Measurements from ENCODE around the gene TES.

The TES gene

DNA sequence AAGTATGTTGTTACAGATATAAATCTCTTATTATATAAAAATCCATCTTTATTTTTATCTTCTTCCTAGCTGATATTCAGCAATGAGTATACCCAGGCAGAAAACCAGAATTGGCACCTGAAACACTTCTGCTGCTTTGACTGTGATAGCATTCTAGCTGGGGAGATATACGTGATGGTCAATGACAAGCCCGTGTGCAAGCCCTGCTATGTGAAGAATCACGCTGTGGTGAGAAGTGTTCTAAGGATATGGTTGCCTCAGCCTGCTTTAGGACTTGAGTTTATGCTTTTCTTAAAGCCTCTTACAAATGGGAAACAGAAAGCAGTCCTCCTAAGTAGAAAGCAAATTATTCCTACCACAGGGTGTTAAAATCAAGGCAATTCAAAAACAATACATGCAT, 41.9 kb downstream of the TES start:
- Histone ChIP-seq H3K36me3 (ENCODE audit: control insufficient read depth, low read depth, low read length) (no peaks in the 10 kb centered on the region), H3K9ac (ENCODE audit: low read length) (no peak overlapping the region), H3K27me3 (ENCODE audit: control insufficient read depth, insufficient read depth, low read length) (no peaks in the 10 kb centered on the region), H3K27ac (ENCODE audit: low read length) (no peak overlapping the region), H3K9me3 (ENCODE audit: control insufficient read depth, low read depth, low read length) (no peaks in the 10 kb centered on the region), H3K4me3 (ENCODE audit: low read length) (no peak overlapping the region), H3K4me1 (ENCODE audit: control insufficient read depth, low read depth, low read length) (peaks cover 8% of the 10 kb centered on the region)

DNA sequence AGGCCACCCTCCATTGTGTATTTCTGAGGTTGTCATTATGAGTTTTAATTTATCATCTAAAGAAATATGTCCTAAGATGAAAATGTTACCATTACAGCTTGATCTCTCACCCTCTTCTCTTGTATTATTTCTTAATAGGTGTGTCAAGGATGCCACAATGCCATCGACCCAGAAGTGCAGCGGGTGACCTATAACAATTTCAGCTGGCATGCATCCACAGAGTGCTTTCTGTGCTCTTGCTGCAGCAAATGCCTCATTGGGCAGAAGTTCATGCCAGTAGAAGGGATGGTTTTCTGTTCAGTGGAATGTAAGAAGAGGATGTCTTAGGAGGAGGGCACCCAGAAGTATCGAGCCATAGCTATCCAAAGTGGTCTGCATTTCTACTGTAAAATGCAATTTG, 46.8 kb downstream of the TES start:
- H3K9ac ChIP-seq (ENCODE audit: low read length): no peak overlapping the region
- no peaks in the 10 kb centered on the region for H3K9me3 ChIP-seq (ENCODE audit: control insufficient read depth, low read depth, low read length)
- H3K27me3 ChIP-seq (ENCODE audit: control insufficient read depth, insufficient read depth, low read length): no peaks in the 10 kb centered on the region
- no peak overlapping the region for H3K4me3 ChIP-seq (ENCODE audit: low read length)
- H3K27ac ChIP-seq (ENCODE audit: low read length): no peak overlapping the region
- no peaks in the 10 kb centered on the region for H3K36me3 ChIP-seq (ENCODE audit: control insufficient read depth, low read depth, low read length)
- peaks cover 8% of the 10 kb centered on the region for H3K4me1 ChIP-seq (ENCODE audit: control insufficient read depth, low read depth, low read length)

DNA sequence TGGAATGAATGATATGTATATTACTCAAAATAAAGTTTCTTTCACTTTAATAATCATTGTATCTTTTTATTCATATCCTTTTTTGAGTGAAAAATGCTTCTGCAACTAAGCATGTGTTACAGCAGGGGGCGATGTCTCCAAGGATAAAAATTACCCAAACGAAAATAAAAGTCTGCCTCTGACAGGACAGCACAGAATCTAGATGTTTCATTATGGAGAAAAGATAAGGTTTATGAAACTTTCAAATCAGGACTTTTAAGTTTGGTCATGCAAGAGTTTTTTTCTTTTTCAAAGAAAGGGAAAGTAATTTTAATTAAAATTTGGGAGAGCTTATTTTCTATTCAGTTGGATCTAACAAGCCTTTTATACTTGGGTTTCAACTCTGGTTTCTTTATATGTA, 48.4 kb downstream of the TES start:
- Histone ChIP-seq H3K9me3 (ENCODE audit: control insufficient read depth, low read depth, low read length) (no peaks in the 10 kb centered on the region), H3K27ac (ENCODE audit: low read length) (no peak overlapping the region), H3K4me1 (ENCODE audit: control insufficient read depth, low read depth, low read length) (no peaks in the 10 kb centered on the region), H3K27me3 (ENCODE audit: control insufficient read depth, insufficient read depth, low read length) (no peaks in the 10 kb centered on the region), H3K4me3 (ENCODE audit: low read length) (no peak overlapping the region), H3K9ac (ENCODE audit: low read length) (no peak overlapping the region), H3K36me3 (ENCODE audit: control insufficient read depth, low read depth, low read length) (no peaks in the 10 kb centered on the region)

DNA sequence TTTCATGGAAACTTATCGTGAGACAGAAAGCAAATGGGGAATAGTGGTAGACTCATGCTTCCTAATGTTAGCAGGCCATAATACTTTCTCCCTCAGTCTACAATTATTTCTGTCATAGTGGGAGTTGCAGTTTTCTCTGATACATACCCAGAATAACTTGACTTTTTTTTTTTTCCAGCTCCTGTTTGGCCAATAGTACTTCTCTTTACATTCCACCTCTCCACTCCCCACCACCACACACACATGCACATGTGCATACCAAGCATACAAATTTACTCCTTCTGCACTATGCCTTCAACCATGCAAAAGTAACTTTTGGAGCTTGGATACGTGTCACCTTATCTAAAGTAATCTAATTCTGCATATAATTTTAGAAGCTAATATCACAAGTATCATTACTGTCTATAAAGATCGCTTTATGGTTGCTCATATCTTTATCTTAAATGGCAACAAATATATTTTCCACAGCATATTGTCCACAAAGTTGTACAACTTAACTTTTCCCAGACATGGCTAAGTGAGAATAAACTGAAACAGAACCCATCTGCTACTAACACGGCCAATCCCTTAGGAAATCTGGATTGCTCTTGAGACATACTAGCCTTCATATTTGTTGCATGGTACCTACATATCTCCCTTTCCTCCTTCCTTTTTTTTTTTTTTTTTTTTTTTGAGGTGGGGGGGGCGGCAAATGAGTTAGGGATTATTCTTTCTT, 49.0 kb downstream of the TES start:
- no peaks in the 10 kb centered on the region for H3K36me3 ChIP-seq (ENCODE audit: control insufficient read depth, low read depth, low read length)
- no peaks in the 10 kb centered on the region for H3K9me3 ChIP-seq (ENCODE audit: control insufficient read depth, low read depth, low read length)
- H3K27me3 ChIP-seq (ENCODE audit: control insufficient read depth, insufficient read depth, low read length): no peaks in the 10 kb centered on the region
- H3K4me1 ChIP-seq (ENCODE audit: control insufficient read depth, low read depth, low read length): no peaks in the 10 kb centered on the region
- H3K27ac ChIP-seq (ENCODE audit: low read length): no peak overlapping the region
- no peak overlapping the region for H3K4me3 ChIP-seq (ENCODE audit: low read length)
- no peak overlapping the region for H3K9ac ChIP-seq (ENCODE audit: low read length)

DNA sequence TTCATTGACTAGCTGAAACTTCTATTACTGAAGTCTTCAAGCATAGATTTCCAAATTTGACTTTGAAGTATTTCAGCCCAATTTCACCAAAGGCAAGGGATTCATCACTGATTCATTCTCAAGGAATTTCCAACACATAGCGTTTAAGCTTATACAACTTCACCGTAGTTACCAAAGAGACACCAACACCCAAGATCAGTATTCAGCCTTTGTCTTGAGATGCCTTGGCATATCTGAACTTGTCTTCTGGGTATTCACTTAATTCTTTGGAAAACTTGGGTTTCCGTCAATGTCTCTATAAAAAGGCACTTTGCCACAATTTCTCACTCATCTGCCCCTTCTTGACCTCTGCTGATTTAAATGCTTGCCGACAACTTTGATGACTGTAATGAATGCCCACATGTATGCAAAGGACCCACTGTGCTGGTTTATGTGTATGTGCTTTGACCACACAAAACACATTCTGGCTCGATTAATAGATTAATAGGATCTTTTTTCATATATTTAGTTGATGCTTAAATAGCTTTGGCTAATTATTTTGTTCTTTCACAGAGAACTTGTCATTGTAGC, 49.6 kb downstream of the TES start:
- no peaks in the 10 kb centered on the region for H3K9me3 ChIP-seq (ENCODE audit: control insufficient read depth, low read depth, low read length)
- no peaks in the 10 kb centered on the region for H3K36me3 ChIP-seq (ENCODE audit: control insufficient read depth, low read depth, low read length)
- no peaks in the 10 kb centered on the region for H3K27me3 ChIP-seq (ENCODE audit: control insufficient read depth, insufficient read depth, low read length)
- no peak overlapping the region for H3K9ac ChIP-seq (ENCODE audit: low read length)
- no peak overlapping the region for H3K4me3 ChIP-seq (ENCODE audit: low read length)
- H3K4me1 ChIP-seq (ENCODE audit: control insufficient read depth, low read depth, low read length): no peaks in the 10 kb centered on the region
- no peak overlapping the region for H3K27ac ChIP-seq (ENCODE audit: low read length)

- Histone ChIP-seq H3K36me3 (ENCODE audit: control insufficient read depth, low read depth, low read length) (no peaks in the 10 kb centered on the region), H3K4me1 (ENCODE audit: control insufficient read depth, low read depth, low read length) (no peaks in the 10 kb centered on the region), H3K4me3 (ENCODE audit: low read length) (no peak overlapping the region), H3K27ac (ENCODE audit: low read length) (no peak overlapping the region), H3K27me3 (ENCODE audit: control insufficient read depth, insufficient read depth, low read length) (no peaks in the 10 kb centered on the region), H3K9me3 (ENCODE audit: control insufficient read depth, low read depth, low read length) (no peaks in the 10 kb centered on the region), H3K9ac (ENCODE audit: low read length) (no peak overlapping the region)
Observed at GRCh38 chr7:116261904-116262303, 51.6 kb downstream of the TES start.

DNA sequence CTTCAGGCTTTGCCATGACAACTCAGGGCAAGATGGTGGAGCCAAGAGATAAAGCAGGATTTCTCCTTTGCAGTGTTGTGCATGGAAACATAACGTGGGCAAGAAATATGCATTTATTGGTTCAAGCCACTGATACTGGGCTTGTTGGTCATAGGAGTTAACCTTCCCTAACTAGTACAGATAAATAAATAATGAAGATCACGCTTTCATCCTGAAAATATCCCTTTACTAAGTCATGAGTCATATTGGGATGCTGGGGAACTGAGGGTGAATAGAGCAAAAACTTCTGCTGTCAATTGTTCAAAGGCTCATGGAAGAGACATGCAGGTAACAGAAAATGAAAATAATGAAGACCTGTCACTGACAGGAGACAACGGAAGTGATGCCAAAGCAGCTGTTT, 55.5 kb downstream of the TES start:
- no peaks in the 10 kb centered on the region for H3K9me3 ChIP-seq (ENCODE audit: control insufficient read depth, low read depth, low read length)
- no peak overlapping the region for H3K4me3 ChIP-seq (ENCODE audit: low read length)
- no peaks in the 10 kb centered on the region for H3K27me3 ChIP-seq (ENCODE audit: control insufficient read depth, insufficient read depth, low read length)
- no peaks in the 10 kb centered on the region for H3K36me3 ChIP-seq (ENCODE audit: control insufficient read depth, low read depth, low read length)
- H3K9ac ChIP-seq (ENCODE audit: low read length): no peak overlapping the region
- H3K27ac ChIP-seq (ENCODE audit: low read length): no peak overlapping the region
- H3K4me1 ChIP-seq (ENCODE audit: control insufficient read depth, low read depth, low read length): no peaks in the 10 kb centered on the region

DNA sequence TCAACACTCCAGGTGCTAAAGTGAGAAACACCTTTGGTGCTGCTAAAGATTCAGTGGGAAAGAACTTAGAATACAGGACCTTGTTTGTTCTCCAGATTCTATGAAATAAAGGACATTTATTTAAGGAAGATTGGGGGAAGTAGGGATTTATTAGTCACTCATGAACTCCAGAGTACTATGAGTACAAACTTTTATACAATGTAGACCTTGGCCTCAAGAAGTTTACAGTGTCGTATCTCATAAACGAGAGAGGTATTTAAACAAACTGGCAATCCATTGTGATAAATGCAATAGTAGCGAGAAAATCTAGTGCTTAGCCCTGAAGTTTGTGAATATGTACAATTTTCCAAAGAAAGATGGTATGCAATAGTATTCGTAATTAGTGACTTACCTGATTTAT, 59.1 kb downstream of the TES start:
- no peaks in the 10 kb centered on the region for H3K9me3 ChIP-seq (ENCODE audit: control insufficient read depth, low read depth, low read length)
- H3K36me3 ChIP-seq (ENCODE audit: control insufficient read depth, low read depth, low read length): no peaks in the 10 kb centered on the region
- H3K27me3 ChIP-seq (ENCODE audit: control insufficient read depth, insufficient read depth, low read length): no peaks in the 10 kb centered on the region
- peaks cover 8% of the 10 kb centered on the region for H3K4me1 ChIP-seq (ENCODE audit: control insufficient read depth, low read depth, low read length)
- H3K9ac ChIP-seq (ENCODE audit: low read length): no peak overlapping the region
- no peak overlapping the region for H3K4me3 ChIP-seq (ENCODE audit: low read length)
- no peak overlapping the region for H3K27ac ChIP-seq (ENCODE audit: low read length)

- Histone ChIP-seq H3K27ac (ENCODE audit: low read length) (no peak overlapping the region), H3K27me3 (ENCODE audit: control insufficient read depth, insufficient read depth, low read length) (no peaks in the 10 kb centered on the region), H3K36me3 (ENCODE audit: control insufficient read depth, low read depth, low read length) (no peaks in the 10 kb centered on the region), H3K9me3 (ENCODE audit: control insufficient read depth, low read depth, low read length) (no peaks in the 10 kb centered on the region), H3K9ac (ENCODE audit: low read length) (no peak overlapping the region), H3K4me3 (ENCODE audit: low read length) (no peak overlapping the region), H3K4me1 (ENCODE audit: control insufficient read depth, low read depth, low read length) (peaks cover 8% of the 10 kb centered on the region)
Observed at GRCh38 chr7:116271161-116271913, 61.0 kb downstream of the TES start.

DNA sequence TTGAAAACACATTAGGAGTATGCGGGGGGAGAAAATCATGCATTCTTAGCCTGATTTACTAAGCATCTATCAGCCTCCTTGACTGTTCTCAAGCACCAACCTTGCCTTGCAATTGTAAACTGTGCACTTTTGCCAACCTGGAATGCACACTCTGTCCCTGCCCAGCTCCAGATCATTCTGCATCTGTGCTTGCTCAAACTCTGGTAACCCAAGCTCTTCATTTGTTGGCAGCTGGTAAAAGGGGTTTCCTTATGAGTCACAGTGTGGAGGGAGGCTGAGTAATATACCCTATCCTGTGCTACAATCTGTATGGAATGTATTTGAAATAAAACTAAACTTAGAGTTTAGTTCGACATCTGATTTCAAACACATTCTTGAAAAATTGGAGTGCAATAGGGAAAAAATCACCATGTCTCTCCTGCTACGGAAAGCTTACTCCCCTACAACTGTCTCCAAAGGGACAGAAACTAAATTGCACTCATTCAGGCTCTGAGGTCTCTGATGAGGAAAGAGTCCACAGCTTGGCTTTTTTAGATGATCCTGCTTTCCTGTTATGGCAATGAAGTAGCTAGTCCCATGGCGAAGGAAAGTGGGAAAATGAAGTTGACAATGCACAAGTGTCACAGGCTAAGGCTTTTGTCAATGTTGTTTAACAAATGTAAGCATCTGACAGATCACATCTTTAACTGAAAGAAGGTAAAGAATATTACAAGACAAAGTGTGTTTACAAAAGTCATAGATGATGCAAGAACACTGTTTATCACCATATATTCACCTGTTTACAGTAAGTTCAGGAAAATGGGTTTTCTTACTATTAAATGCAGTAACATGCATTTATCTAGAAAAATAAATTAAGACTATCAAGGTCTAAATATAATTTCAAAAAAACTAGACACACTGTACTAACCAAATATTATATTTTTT, 61.9 kb downstream of the TES start:
- H3K9me3 ChIP-seq (ENCODE audit: control insufficient read depth, low read depth, low read length): no peaks in the 10 kb centered on the region
- no peak overlapping the region for H3K9ac ChIP-seq (ENCODE audit: low read length)
- H3K4me3 ChIP-seq (ENCODE audit: low read length): no peak overlapping the region
- H3K36me3 ChIP-seq (ENCODE audit: control insufficient read depth, low read depth, low read length): no peaks in the 10 kb centered on the region
- peaks cover 12% of the 10 kb centered on the region for H3K4me1 ChIP-seq (ENCODE audit: control insufficient read depth, low read depth, low read length)
- H3K27me3 ChIP-seq (ENCODE audit: control insufficient read depth, insufficient read depth, low read length): no peaks in the 10 kb centered on the region
- no peak overlapping the region for H3K27ac ChIP-seq (ENCODE audit: low read length)

DNA sequence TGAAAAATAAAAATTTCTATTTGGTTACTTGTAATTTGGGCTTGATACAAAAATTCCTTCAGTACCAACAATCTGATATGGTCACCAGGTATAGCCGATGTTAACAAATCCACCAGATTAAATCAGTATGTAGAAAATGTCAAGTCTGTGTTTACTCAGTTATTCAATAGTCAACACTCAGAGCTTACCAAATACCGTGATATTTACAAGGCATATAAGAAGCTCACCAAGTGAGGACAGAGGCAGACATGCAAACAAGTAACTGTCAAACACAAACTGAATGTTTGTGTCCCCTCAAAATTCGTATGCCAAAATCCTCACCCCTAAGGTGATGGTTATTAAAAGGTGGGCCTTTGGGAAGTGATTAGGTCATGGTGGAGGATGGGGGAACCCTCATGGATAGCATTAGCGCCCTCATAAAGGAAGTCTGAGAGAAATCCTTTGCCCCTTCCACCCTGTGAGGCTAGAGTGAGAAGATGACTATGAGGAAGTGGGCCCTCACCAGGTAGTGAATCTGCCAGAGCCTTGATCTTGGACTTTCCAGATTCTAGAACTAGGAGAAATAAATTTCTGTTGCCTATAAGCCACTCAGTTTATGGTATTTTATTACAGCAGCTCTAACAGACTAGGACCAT, 63.1 kb downstream of the TES start:
- H3K4me1 ChIP-seq (ENCODE audit: control insufficient read depth, low read depth, low read length): peaks cover 14% of the 10 kb centered on the region
- H3K9ac ChIP-seq (ENCODE audit: low read length): no peak overlapping the region
- H3K36me3 ChIP-seq (ENCODE audit: control insufficient read depth, low read depth, low read length): no peaks in the 10 kb centered on the region
- no peaks in the 10 kb centered on the region for H3K9me3 ChIP-seq (ENCODE audit: control insufficient read depth, low read depth, low read length)
- no peaks in the 10 kb centered on the region for H3K27me3 ChIP-seq (ENCODE audit: control insufficient read depth, insufficient read depth, low read length)
- no peak overlapping the region for H3K27ac ChIP-seq (ENCODE audit: low read length)
- H3K4me3 ChIP-seq (ENCODE audit: low read length): no peak overlapping the region

All from iPS-18a (cell line).